Measurements from ENCODE around the gene EYA4.

Gene EYA4

DNA sequence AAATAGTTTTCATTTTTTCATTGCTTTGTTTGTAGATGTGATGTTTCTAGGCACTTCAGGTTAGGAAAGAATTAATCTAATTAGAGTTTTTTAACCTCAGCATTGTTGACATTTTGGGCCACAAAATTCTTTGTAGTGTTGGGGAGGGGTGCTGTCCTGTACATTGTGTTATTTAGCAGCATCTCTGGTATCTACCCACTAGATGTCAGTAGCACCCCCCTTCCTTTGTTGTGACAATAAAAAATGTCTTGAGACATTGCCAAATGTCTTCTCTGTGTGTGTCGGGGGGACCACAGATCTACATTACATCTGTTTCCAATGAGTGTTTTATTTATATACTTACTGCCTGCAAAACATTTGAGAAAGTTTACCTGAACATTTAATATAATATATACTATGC lies 45.6 kb downstream of the EYA4 start:
- Histone ChIP-seq H3F3A (ENCODE audit: low read depth) (no peaks in the 10 kb centered on the region), H4K20me1 (ENCODE audit: insufficient read depth, low read length, poor library complexity, severe bottlenecking) (no peaks in the 10 kb centered on the region), H3K9me3 (ENCODE audit: insufficient read depth, low read depth, low read length) (no peaks in the 10 kb centered on the region), H3K4me2 (ENCODE audit: low read depth, low read length, poor library complexity, severe bottlenecking) (no peak overlapping the region), H3K27me3 (ENCODE audit: insufficient read depth, low read length, poor library complexity, severe bottlenecking) (no peaks in the 10 kb centered on the region), H3K36me3 (ENCODE audit: insufficient read depth, low read length) (no peaks in the 10 kb centered on the region), H3K9ac (ENCODE audit: low read depth, low read length, poor library complexity, severe bottlenecking) (no peak overlapping the region), H3K4me3 (ENCODE audit: low read length, poor library complexity, severe bottlenecking) (no peak overlapping the region), H3K79me2 (ENCODE audit: insufficient read depth, low read length) (no peaks in the 10 kb centered on the region), H3K9me2 (replicated peaks; ENCODE audit: low read depth, low read length) (no peaks in the 10 kb centered on the region), H2AFZ (ENCODE audit: low read length) (no peak overlapping the region), H3K4me1 (ENCODE audit: insufficient read depth, low read length, poor library complexity, severe bottlenecking) (no peaks in the 10 kb centered on the region)
- TF ChIP-seq, protein P1, sequence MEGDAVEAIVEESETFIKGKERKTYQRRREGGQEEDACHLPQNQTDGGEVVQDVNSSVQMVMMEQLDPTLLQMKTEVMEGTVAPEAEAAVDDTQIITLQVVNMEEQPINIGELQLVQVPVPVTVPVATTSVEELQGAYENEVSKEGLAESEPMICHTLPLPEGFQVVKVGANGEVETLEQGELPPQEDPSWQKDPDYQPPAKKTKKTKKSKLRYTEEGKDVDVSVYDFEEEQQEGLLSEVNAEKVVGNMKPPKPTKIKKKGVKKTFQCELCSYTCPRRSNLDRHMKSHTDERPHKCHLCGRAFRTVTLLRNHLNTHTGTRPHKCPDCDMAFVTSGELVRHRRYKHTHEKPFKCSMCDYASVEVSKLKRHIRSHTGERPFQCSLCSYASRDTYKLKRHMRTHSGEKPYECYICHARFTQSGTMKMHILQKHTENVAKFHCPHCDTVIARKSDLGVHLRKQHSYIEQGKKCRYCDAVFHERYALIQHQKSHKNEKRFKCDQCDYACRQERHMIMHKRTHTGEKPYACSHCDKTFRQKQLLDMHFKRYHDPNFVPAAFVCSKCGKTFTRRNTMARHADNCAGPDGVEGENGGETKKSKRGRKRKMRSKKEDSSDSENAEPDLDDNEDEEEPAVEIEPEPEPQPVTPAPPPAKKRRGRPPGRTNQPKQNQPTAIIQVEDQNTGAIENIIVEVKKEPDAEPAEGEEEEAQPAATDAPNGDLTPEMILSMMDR (conservative IDR thresholded peaks at IDR 0.05; ENCODE audit: low read length), result peak; percentile 63
- no peak for TF ChIP-seq EZH2phosphoT487 (IDR thresholded peaks at IDR 0.05; ENCODE audit: borderline replicate concordance)

DNA sequence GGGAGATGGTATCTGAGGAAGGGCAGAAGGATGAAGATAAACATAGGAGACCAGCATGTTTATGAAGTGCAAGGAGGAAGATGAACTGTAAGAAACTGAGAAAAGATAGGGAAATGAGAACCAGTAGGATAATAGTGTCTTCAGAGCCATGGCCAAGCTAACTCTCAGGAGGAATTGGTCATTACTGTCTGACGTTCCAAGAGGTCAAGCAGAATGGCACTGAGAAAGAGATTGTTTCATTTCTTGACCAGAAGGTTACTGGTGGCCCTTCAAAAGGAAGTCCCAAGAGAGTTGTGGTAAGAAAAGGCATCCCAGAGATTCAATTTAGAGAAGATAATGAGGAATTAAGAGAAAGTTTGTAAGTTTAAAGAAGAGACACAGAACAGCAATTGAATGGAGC lies 47.5 kb downstream of the EYA4 start:
- H3K9me2 ChIP-seq (replicated peaks; ENCODE audit: low read depth, low read length), result no peaks in the 10 kb centered on the region
- H3K9me3 ChIP-seq (ENCODE audit: insufficient read depth, low read depth, low read length), result no peaks in the 10 kb centered on the region
- no peaks in the 10 kb centered on the region for H3K36me3 ChIP-seq (ENCODE audit: insufficient read depth, low read length)
- no peaks in the 10 kb centered on the region for H3F3A ChIP-seq (ENCODE audit: low read depth)
- no peak overlapping the region for H3K4me3 ChIP-seq (ENCODE audit: low read length, poor library complexity, severe bottlenecking)
- no peaks in the 10 kb centered on the region for H3K79me2 ChIP-seq (ENCODE audit: insufficient read depth, low read length)
- no peak overlapping the region for H3K4me2 ChIP-seq (ENCODE audit: low read depth, low read length, poor library complexity, severe bottlenecking)
- H2AFZ ChIP-seq (ENCODE audit: low read length), result no peak overlapping the region
- TF ChIP-seq, protein P1 (conservative IDR thresholded peaks at IDR 0.05; ENCODE audit: low read length), result no peak
- TF ChIP-seq EZH2phosphoT487 (IDR thresholded peaks at IDR 0.05; ENCODE audit: borderline replicate concordance), result no peak
- H3K9ac ChIP-seq (ENCODE audit: low read depth, low read length, poor library complexity, severe bottlenecking), result no peak overlapping the region
- H4K20me1 ChIP-seq (ENCODE audit: insufficient read depth, low read length, poor library complexity, severe bottlenecking), result no peaks in the 10 kb centered on the region
- H3K4me1 ChIP-seq (ENCODE audit: insufficient read depth, low read length, poor library complexity, severe bottlenecking), result no peaks in the 10 kb centered on the region
- no peaks in the 10 kb centered on the region for H3K27me3 ChIP-seq (ENCODE audit: insufficient read depth, low read length, poor library complexity, severe bottlenecking)

GRCh38 chr6:133289733-133290306 lies 48.7 kb downstream of the EYA4 start:
- no peaks in the 10 kb centered on the region for H3K27me3 ChIP-seq (ENCODE audit: insufficient read depth, low read length, poor library complexity, severe bottlenecking)

More at GRCh38 chr6:133289733-133290306, 48.7 kb downstream of the EYA4 start:
- Histone ChIP-seq H3K4me2 (ENCODE audit: low read depth, low read length, poor library complexity, severe bottlenecking) (no peak overlapping the region), H3F3A (ENCODE audit: low read depth) (no peaks in the 10 kb centered on the region), H3K4me3 (ENCODE audit: low read length, poor library complexity, severe bottlenecking) (no peak overlapping the region), H3K79me2 (ENCODE audit: insufficient read depth, low read length) (no peaks in the 10 kb centered on the region), H3K9me3 (ENCODE audit: insufficient read depth, low read depth, low read length) (no peaks in the 10 kb centered on the region), H2AFZ (ENCODE audit: low read length) (no peak overlapping the region), H3K9ac (ENCODE audit: low read depth, low read length, poor library complexity, severe bottlenecking) (no peak overlapping the region), H3K4me1 (ENCODE audit: insufficient read depth, low read length, poor library complexity, severe bottlenecking) (no peaks in the 10 kb centered on the region), H4K20me1 (ENCODE audit: insufficient read depth, low read length, poor library complexity, severe bottlenecking) (no peaks in the 10 kb centered on the region), H3K9me2 (replicated peaks; ENCODE audit: low read depth, low read length) (no peaks in the 10 kb centered on the region), H3K36me3 (ENCODE audit: insufficient read depth, low read length) (no peaks in the 10 kb centered on the region)
- TF ChIP-seq, protein P1 (conservative IDR thresholded peaks at IDR 0.05; ENCODE audit: low read length), result no peak
- no peak for TF ChIP-seq EZH2phosphoT487 (IDR thresholded peaks at IDR 0.05; ENCODE audit: borderline replicate concordance)
